Skin of body (tissue), 2 donors: Measurements from ENCODE around the gene MCRIP2. TPM values are rescaled to one million over a fixed set of nuclear protein-coding genes. Genes with fewer than 3 reads are reported as not detected.
"Not testable (repeated sequence)": the region's sequence is repeated elsewhere in the genome, so short reads cannot be mapped to it uniquely, and the experiment has no call there.

ENCODE experiments used
- DNase-seq: peaks from one replicate; lab custom pipeline; 2025; lab: John Stamatoyannopoulos, UW
- total RNA-seq: library from RNA; depleted of rRNA; stranded (reverse); fragments of >200 nt; gene quantifications from one replicate; pipeline ENCODE4 v1.2.3, GENCODE V29; 2014

Gene MCRIP2
- total RNA-seq, 1 donor from 2014 or later = 6.9 TPM

GRCh38 chr16:680967-681745 lies 39.5 kb downstream of the MCRIP2 start:
- DNase-seq = no peak

- no peak for DNase-seq
Observed at GRCh38 chr16:681746-682427, 40.3 kb downstream of the MCRIP2 start.

GRCh38 chr16:682493-683395 lies 41.1 kb downstream of the MCRIP2 start:
- no peak for DNase-seq

GRCh38 chr16:683396-684070 lies 41.9 kb downstream of the MCRIP2 start:
- DNase-seq = no peak

GRCh38 chr16:684071-684794 lies 42.6 kb downstream of the MCRIP2 start, which contains the start of gene JMJD8:
TSS of gene JMJD8 (minus strand) at chr16:684334. CDS start at chr16:684319, 15 bp downstream.
- peak; percentile 93 for DNase-seq

GRCh38 chr16:684961-685696 lies 43.5 kb downstream of the MCRIP2 start:
- no peak for DNase-seq

GRCh38 chr16:685967-686366 lies 44.3 kb downstream of the MCRIP2 start:
- DNase-seq = no peak

GRCh38 chr16:686459-687260 lies 45.0 kb downstream of the MCRIP2 start:
- DNase-seq = no peak

- DNase-seq = no peak
Observed at GRCh38 chr16:687499-687898, 45.9 kb downstream of the MCRIP2 start.

- no peak for DNase-seq
Observed at GRCh38 chr16:689175-689897, 47.7 kb downstream of the MCRIP2 start.

- not testable (repeated sequence) for DNase-seq
Observed at GRCh38 chr16:691242-691641, 49.6 kb downstream of the MCRIP2 start.

GRCh38 chr16:692356-693108 lies 50.9 kb downstream of the MCRIP2 start:
- DNase-seq = no peak

GRCh38 chr16:693364-693763 lies 51.7 kb downstream of the MCRIP2 start:
- no peak for DNase-seq

- no peak for DNase-seq
Observed at GRCh38 chr16:693766-694165, 52.1 kb downstream of the MCRIP2 start.

- DNase-seq = no peak
Observed at GRCh38 chr16:694187-694862, 52.7 kb downstream of the MCRIP2 start.

- DNase-seq = no peak
Observed at GRCh38 chr16:694863-695354, 53.3 kb downstream of the MCRIP2 start.
